NCI-H2227 (cell line): Measurements from ENCODE around the gene ABI2.

ENCODE experiments used
- DNase-seq: peaks from one replicate; lab custom pipeline; 2025; ENCODE audit not compliant: unreplicated experiment; lab: John Stamatoyannopoulos, UW

ABI2 gene

DNA sequence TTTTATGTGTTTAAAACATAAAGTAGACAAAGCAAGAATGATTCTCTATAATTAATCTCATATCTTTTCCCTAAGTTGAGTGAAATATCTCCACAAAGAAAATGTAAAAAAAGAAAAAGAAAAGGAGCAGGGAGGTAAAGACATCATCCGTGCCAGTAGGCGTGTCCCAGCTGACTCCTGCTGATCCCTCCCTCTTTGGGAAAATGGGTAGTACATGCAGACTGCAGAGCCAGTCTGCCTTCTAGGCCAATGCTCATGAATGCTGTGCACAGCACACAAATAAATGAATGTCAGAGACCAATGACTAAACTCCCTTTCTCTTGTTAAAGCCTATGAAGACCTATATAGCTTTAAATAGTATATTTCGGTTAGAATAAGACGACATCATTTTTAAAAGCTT lies 142.2 kb downstream of the ABI2 start:
- DNase-seq = peak; percentile 46

DNA sequence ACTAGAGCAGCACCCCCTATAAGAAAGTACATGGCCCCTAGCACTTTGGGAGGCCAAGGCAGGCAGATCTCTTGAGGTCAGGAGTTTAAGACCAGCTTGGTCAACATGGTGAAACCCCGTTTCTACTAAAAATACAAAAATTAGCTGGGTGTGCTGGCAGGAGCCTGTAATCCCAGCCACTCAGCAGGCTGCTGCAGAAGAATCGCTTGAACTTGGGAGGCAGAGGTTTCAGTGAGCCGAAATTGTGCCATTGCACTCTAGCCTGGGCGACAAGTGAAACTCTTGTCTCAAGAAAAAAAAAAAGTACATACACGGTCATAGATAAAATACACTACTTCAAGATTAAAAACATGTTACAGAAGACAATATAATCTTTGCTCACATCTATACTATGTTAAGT lies 143.1 kb downstream of the ABI2 start:
- DNase-seq = no peak

DNA sequence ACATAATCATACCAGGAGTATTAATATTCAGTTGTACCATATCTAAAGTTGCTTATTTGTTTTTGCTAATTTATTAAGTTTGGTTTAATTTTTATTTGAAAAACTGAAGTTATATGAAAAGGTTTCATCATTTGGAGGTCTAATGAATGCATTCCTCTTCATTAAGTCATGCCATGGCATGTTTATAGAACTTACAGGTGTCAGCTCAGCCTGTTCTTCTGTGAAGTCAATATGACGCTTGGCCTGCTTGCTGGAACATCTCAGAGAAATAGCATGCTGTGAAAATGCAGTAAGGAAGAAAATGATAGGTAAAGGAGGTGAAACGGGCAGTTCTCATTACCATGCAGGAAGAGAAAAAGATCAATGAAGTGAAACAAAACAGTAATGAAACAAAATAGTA lies 148.7 kb downstream of the ABI2 start:
- DNase-seq = no peak

DNA sequence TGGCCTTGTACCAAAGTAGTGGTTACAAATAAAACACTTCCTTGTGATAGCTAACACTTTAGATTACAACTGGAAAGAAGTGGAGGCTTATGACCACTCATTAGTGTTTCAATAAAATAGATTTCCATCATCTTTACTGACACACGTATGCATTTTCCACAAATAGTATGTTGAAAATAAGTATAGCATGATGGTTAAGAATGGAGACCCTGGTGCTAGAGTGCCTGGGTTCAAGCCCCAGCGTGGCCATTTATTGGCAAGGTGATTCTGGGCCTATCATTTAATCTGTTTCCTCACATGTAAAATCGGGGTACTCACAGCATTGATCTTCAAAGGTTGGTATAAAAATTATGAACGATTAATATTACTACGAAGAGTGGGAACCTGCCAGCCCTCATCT lies 152.4 kb downstream of the ABI2 start:
- no peak for DNase-seq

DNA sequence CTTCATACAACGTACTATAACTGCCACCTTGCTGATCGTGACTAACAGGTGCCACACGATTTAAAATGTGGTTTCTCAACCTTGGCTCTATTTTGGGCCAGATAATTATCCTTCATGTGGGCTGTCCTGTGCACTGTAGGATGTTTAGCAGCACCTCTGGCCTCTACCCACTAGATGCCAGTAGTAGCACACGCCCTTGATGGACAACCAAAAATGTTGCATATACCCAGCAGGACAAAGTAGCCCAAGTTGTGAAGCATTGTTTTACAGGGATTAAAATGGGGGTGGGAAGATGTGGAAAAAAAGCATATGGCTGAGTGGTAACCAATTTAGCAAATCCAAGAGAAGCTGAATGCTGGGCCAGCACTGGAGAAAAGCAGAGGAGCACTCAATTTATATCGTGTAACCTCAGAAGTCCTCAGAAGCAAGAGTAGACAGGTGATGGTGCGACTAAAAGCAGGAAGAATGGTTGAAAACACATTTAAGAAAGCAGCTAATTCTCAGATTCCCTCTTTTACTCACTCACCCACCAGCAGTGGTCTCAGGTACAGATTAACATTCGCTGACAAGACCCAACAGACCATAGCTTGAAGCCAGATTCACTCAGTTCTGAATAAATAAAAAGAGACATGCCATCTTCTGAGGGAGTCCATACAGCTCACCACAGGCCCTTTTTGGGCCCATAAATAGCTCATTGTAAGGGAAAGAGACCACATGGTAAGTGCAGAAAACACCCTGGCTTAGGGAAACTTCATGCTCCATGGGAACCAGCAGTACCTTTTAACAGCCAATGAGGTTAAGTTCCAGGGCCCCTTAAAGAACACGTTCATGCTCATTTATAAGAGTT lies 156.3 kb downstream of the ABI2 start:
- DNase-seq = no peak

DNA sequence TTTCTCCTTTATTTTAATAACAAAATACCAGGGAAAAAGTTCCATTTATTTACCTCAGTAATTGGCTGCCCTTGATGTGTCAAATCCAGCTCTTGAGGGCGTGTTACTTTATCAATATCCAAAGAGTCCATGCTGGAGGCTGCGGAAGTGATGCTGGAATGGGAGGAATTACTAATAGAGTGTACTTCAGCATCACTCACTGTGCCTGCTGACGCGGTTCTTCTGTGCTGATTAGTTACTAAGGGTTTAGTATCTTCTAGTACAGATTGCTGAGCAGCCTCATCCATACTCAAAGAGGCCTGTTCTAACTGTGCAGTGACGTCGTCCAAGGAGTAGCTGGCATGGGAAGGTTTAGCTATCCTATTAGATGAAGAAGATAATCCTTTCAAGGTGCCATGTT lies 161.3 kb downstream of the ABI2 start:
- DNase-seq = no peak

DNA sequence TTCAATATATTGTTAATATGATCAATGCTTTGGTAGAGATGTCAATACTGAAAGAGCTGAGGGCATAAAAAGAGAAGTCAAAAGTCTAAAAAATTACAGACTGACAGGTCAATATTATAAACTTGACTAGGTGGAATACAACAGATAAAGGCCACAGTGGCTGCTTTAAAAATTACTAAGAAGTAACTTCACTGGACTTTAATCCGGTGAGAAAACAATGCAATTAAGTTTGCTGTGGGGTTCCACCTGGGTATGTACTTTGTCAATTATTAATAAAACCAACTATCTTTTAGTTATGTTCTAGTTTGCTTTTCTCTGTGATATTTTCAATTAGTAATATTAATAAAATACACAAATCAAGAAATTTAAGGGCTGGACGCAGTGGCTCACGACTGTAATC lies 162.2 kb downstream of the ABI2 start:
- DNase-seq = no peak

DNA sequence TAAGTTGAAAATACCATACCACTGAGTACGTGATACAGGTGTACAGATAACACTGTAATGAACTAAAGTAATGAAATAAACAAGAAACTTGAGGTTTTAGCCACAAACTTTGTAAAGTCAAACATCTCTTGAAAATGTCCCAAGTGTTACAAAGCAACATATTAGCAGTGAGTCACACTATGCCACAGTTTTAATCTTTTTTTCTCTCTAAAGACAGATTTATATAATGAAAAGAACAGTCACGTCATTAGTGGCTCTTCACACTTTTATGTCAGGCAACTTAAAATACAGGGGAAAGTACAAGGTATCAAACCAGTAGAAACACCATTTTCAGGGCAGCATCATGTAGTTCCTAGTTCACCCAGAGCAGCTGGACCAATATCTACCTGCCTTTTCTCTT lies 164.8 kb downstream of the ABI2 start:
- no peak for DNase-seq
